Prostate gland (tissue), 2 donors: ENCODE results near the gene TSHZ2.

ENCODE experiments used
- CTCF ChIP-seq, 4 experiments: fragments of 200-600 bp in 2 of 4; fragments of 450-650 bp in 2 of 4; sonication (generic) in 2 of 4; IDR thresholded peaks; 1 replicate in 3 of 4; 2 replicates in 1 of 4; pipeline ENCODE4 v1.5.1; 2016 to 2019; ENCODE audit warnings: antibody characterized with exemption in 4 of 4, mild to moderate bottlenecking in 2 of 4, moderate library complexity in 2 of 4
- POLR2A ChIP-seq: fragments of 450-650 bp; IDR thresholded peaks from one replicate; pipeline ENCODE4 v1.6.1; 2016; ENCODE audit warnings: antibody characterized with exemption, mild to moderate bottlenecking
- POLR2AphosphoS5 ChIP-seq: sonication (generic); formaldehyde crosslinking; IDR thresholded peaks from one replicate; pipeline ENCODE4 v1.6.1; 2017; ENCODE audit warnings: antibody characterized with exemption

- no peak for TF ChIP-seq POLR2A
- no peak for TF ChIP-seq CTCF (IDR thresholded peaks at IDR 0.05)
- no peak for TF ChIP-seq POLR2AphosphoS5
Measured at GRCh38 chr20:53165452-53165851, 193.3 kb downstream of the TSHZ2 start.
